Activated CD8-positive, alpha-beta memory T cell treated with anti-CD3 and anti-CD28 coated beads, Interleukin-2, amount 50 U/mL, for 24 hours (primary cell): Measurements from ENCODE around the gene NAPA.

Experiments
- DNase-seq: peaks from one replicate; pipeline ENCODE4 v3.0.0-alpha.2; 2020; ENCODE audit errors: extremely low read depth

Gene NAPA

GRCh38 chr19:47499863-47500830 lies 14.7 kb downstream of the NAPA start:
- no peak for DNase-seq

- DNase-seq, result no peak
Observed at GRCh38 chr19:47499371-47499770, 15.5 kb downstream of the NAPA start.

GRCh38 chr19:47498561-47498960 lies 16.3 kb downstream of the NAPA start:
- no peak for DNase-seq

GRCh38 chr19:47497821-47498520 lies 16.9 kb downstream of the NAPA start:
- DNase-seq, result no peak

- no peak for DNase-seq
Observed at GRCh38 chr19:47497050-47497766, 17.7 kb downstream of the NAPA start.

- no peak for DNase-seq
Observed at GRCh38 chr19:47495478-47496372, 19.1 kb downstream of the NAPA start.

- DNase-seq, result no peak
Observed at GRCh38 chr19:47494729-47495128, 20.1 kb downstream of the NAPA start.

GRCh38 chr19:47494211-47494547 lies 20.7 kb downstream of the NAPA start:
- no peak for DNase-seq

GRCh38 chr19:47493378-47494210 lies 21.3 kb downstream of the NAPA start:
- DNase-seq, result no peak

GRCh38 chr19:47492571-47493377 lies 22.1 kb downstream of the NAPA start:
- DNase-seq, result no peak

GRCh38 chr19:47492137-47492533 lies 22.7 kb downstream of the NAPA start:
- DNase-seq, result no peak

GRCh38 chr19:47491358-47492136 lies 23.3 kb downstream of the NAPA start:
- DNase-seq, result no peak

GRCh38 chr19:47490847-47491246 lies 24.0 kb downstream of the NAPA start:
- no peak for DNase-seq

GRCh38 chr19:47490031-47490430 lies 24.8 kb downstream of the NAPA start:
- DNase-seq, result no peak

GRCh38 chr19:47489072-47489914 lies 25.6 kb downstream of the NAPA start:
- DNase-seq, result no peak

- no peak for DNase-seq
Observed at GRCh38 chr19:47487551-47488515, 27.0 kb downstream of the NAPA start.

GRCh38 chr19:47486900-47487299 lies 28.0 kb downstream of the NAPA start:
- no peak for DNase-seq
